Measurements from ENCODE around the gene AIF1L.

- no peak for TF ChIP-seq POLR2A (IDR thresholded peaks at IDR 0.05; ENCODE audit: low read length)
- no peak for TF ChIP-seq GATA1 (IDR thresholded peaks at IDR 0.05; ENCODE audit: low read depth, low read length)
Measured at GRCh38 chr9:131119600-131119999, 23.3 kb downstream of the AIF1L start.
